SK-MEL-5 (cell line): Measurements from ENCODE around the gene FITM1. TPM values are rescaled to one million over a fixed set of nuclear protein-coding genes. Genes with fewer than 3 reads are reported as not detected.
A peak's percentile ranks its signal among the peaks of the same experiment; 100 is the strongest.

ENCODE experiments used
- DNase-seq: peaks from one replicate; pipeline ENCODE4 v3.0.0-alpha.2; 2016; ENCODE audit warnings: low read depth, low spot score
- in situ Hi-C: cut with HindIII; loops from 2 replicates; pipeline ENCODE4 v1.10.0; 2016; ENCODE audit warnings: low sequenced_read_pairs, high pct_unique_total_duplicates, low pct_unique_long_range_greater_than_20kb
- polyA plus RNA-seq, 2 experiments: library from polyadenylated mRNA; depleted of rRNA; stranded (reverse); fragments of >200 nt; gene quantifications; 2 replicates each; pipeline ENCODE4 v1.2.3, GENCODE V29; 2015
- total RNA-seq: library from RNA; depleted of rRNA; stranded (reverse); fragments of >200 nt; shearing (Covaris generic); gene quantifications from 2 replicates; pipeline ENCODE4 v1.2.3, GENCODE V29; 2014; rRNA removed

FITM1 gene
- not detected in 2 replicates for total RNA-seq
- polyA plus RNA-seq (2015; cell fraction: cytosol; rRNA removed): not detected in 2 replicates
- polyA plus RNA-seq (2015; cell fraction: nucleus; rRNA removed): 0.26 and 0.85 TPM in 2 replicates

DNA sequence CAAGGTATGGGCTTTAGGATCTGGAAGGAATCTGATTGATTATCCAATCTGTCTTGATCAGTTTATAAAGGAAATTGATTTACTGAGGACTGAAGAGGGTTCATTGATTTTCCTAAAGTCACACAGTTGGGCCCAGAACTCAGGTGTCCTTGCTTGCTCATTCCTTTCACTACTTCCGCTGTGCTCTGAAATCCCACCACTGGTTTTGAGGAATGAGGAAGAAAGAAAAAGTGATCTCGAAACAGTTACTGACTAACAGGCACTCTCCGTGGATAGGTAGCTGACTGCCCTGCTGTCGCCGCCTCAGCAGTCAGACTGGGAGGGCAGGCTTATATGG lies at the start of gene FITM1:
Gene FITM1, plus strand, starts transcription at position 280 of the 337 bp plus-strand sequence. CDS start 905 bp downstream, outside the sequence.
- in situ Hi-C loops: no loop called here
- no peak for DNase-seq

- in situ Hi-C loops: no loop called here
- DNase-seq: peak; percentile 38
Measured at GRCh38 chr14:24080888-24081738, 49.3 kb upstream of the FITM1 start.

- in situ Hi-C loops: no loop called here
- no peak for DNase-seq
Measured at GRCh38 chr14:24081739-24082211, 48.7 kb upstream of the FITM1 start.

GRCh38 chr14:24082411-24083080 lies 47.9 kb upstream of the FITM1 start:
- DNase-seq: no peak
- in situ Hi-C loops: no loop called here

- DNase-seq: no peak
- in situ Hi-C loops: no loop called here
Measured at GRCh38 chr14:24083462-24083861, 47.0 kb upstream of the FITM1 start.

DNA sequence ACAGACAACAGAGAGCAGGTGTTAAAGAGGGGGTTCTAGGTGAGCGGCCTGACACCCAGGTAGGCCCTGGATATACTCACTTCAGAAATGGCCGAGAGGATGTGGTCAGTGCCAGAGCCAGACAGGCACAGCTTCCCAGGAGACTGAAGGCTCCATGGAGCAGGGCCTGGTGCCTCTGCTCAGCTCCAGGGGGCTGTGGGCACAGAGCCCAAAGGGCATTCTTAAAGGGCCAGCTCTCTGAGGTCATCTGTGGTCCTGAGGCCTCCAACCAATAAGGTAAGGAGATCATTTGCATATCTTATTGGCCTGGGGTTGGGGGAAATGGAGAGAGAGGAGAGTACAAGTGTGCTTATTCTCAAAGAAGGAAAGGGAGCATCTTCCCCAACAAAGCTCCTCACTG lies 46.0 kb upstream of the FITM1 start:
- DNase-seq: no peak
- in situ Hi-C loops: no loop called here

- DNase-seq: no peak
- in situ Hi-C loops: no loop called here
Measured at GRCh38 chr14:24085215-24085614, 45.2 kb upstream of the FITM1 start.

- in situ Hi-C loops: no loop called here
- DNase-seq: no peak
Measured at GRCh38 chr14:24086193-24086955, 44.1 kb upstream of the FITM1 start.

- no peak for DNase-seq
- in situ Hi-C loops: no loop called here
Measured at GRCh38 chr14:24087004-24087403, 43.5 kb upstream of the FITM1 start.

DNA sequence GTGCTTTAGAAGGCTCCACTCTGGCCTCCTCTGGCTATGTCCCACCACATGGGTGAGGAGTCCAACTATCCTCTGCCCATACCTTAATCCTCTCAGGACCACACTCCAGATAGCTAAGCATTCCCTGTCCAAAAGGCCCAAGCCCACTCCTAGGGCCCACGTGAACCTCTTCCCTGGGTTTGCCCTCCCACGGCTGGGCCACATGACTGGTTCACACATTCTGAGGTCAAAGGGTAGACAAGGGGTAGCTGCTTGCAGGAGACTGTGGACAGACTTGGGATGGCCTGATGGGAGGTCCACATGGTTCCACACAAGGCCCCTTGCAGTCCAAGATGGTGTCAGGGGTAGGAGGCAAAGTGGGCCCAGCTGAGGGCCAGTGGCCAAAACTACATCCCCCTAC lies 42.4 kb upstream of the FITM1 start:
- in situ Hi-C loops: no loop called here

DNA sequence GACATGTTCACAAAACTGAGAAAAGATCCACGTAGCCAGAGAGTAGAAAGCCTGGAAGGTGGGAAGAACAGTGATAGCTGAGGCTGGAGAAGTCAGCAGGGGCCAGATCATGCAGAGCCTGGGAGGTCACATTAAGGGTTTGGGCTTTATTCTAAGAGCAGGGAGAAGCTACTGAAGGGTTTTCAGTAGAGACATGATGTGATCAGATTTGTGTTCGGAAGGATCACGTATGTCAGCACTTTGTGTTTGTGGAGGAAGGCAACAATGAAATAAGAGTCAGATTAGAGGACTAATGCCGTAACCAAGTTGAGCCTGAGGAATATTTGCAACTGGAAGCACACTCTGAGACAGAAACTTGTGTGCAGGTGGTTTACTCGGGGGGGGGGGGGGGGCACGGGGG lies 40.6 kb upstream of the FITM1 start:
- in situ Hi-C loops: no loop called here
- no peak for DNase-seq

More for the DNA sequence above, 42.4 kb upstream of the FITM1 start:
- no peak for DNase-seq

DNA sequence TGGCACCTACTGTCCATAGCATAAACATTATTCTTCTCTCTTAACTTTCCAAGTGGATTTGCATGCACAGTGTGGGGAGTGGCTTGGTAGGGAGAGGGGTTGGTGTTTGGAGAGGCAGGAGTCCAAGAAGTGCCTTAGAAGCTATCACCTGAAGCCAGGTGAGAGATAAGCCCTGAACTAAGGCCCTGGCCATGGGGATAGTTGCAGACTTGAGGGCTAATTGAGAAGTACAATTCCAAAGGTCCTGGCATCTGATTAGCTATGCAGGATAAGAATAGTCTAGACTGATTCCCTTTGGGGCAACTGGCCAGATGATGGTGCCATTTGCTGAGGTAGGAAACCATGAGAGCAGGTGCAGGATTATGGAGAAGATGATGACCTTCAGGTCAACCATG lies 38.4 kb upstream of the FITM1 start:
- in situ Hi-C loops: no loop called here
- DNase-seq: no peak

- in situ Hi-C loops: no loop called here
- no peak for DNase-seq
Measured at GRCh38 chr14:24092505-24093206, 37.8 kb upstream of the FITM1 start.

DNA sequence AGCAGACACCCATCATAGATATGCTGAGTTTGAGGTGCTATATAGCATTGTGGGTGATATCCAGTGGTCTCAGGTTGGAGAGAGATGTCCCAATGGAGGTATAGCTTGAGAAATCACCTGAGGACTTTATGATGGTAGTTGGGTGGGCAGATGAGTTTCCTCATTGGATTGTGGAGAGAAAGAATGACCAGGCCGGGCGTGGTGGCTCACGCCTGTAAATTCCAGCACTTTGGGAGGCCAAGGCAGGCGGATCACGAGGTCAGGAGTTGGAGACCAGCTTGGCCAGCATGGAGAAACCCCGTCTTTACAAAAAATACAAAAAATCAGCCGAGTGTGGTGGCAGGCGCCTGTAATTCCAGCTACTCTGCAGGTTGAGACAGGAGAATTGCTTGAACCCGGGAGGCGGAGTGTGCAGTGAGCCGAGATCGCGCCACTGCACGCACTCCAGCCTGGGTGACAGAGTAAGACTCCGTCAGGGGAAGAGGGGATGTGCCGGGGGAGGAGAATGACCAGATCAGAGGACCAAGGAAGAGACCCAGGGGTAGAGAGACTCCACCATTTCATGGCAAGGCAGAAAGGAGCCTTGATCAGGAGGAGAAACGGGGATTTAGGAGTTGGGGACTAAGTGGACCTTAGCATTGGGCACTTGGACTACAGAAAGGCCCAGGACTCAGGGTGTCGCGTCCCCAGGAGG lies 37.1 kb upstream of the FITM1 start:
- in situ Hi-C loops: no loop called here
- DNase-seq: no peak

DNA sequence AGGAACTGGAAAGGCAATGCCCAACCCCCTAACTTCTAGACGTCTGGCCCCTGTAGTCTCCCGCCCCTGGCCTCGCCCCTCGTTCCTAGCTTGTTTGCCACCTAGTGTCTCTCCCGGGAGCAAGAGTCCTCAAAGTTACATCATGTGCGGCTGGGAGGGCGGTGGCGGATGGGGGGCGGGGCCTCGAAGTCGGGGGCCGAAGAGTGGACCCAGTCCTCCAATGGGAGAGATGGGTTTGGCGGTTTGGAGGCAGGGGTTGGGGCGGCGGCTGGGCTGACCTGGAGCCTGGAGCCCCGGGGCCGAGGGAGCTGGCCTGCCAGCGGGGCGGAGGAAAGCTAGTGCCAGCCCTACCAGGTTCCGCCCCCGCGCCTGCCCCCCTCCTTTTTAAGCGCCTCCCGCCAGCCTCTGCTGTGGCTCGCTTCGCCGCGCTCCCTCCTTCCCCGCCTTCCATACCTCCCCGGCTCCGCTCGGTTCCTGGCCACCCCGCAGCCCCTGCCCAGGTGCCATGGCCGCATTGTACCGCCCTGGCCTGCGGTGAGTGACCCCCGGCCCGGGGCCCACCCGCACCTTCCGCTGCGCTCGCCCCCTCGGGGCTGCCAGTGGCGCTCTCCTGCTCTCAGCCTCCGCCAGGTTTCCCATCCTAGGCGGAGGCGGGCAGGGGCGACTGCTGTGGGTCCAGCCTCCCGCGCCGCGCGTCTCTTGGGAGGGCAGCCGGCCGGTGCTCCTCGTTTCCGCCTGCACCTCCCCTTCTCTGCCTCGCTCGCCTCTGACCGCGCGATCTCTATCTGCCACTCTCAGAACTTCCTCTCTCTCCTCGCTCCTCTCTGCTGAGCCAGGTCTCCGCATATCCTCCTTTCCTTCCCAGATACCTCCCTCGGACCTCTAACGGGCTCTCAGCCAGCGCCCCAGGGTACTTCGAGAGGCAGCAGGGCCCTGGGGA lies 36.3 kb upstream of the FITM1 start, which contains the start of gene PCK2:
Gene PCK2, plus strand, starts transcription at position 411 of the 940 bp plus-strand sequence. Its CDS starts 95 bp downstream, at position 506.
- in situ Hi-C loops: no loop called here
- peak; percentile 88 for DNase-seq

DNA sequence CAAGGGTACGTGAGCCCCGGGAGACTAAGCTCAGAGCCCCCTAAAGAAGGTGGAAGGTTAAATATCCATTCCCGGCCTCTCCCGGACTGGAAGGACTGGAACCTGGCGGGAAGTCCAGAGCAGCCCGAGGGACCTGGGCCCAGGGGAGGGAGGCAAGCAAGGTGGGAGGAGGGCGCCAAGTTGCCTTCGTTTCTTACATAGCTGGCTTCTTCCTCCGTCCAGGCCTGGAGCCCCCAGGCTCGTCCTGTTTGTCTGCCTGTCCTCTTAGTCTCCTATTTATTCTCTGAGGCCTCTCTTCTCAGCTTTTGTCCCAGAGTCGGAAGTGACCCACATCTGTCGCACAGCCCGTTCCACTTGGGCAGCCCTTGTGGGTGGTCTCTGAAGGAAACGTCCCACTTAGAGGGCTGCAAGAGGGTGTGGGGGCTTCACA lies 35.6 kb upstream of the FITM1 start:
- DNase-seq: no peak
- in situ Hi-C loops: no loop called here
